A673 (cell line): ENCODE measurements around the gene PSMF1. TPM values are rescaled to one million over a fixed set of nuclear protein-coding genes. Genes with fewer than 3 reads are reported as not detected.

Experiments used
- BruUV-seq: library from RNA; stranded (reverse); fragments of 400-500 nt; replicated peaks from 2 replicates; lab custom pipeline; 2021; lab: Mats Ljungman, UMichigan
- CTCF ChIA-PET: fragments of 300-600 bp; sonication (Branson Sonifier 250); formaldehyde crosslinking; loops from one replicate; lab custom pipeline; 2022; ENCODE audit warnings: antibody characterized with exemption; lab: Charles Lee
- POLR2A ChIA-PET: fragments of 300-600 bp; sonication (Branson Sonifier 250); formaldehyde crosslinking; loops from one replicate; lab custom pipeline; 2022; ENCODE audit warnings: antibody characterized with exemption; ENCODE audit not compliant: low non-redundant PET; lab: Charles Lee
- DNase-seq: peaks from one replicate; pipeline ENCODE4 v3.0.0-alpha.2; 2015; ENCODE audit warnings: low spot score
- H3K27ac ChIP-seq: fragments of 200-600 bp; sonication (generic); 2 replicates; pipeline ENCODE4 v1.5.1; 2016; ENCODE audit warnings: mixed run types, low read depth, mild to moderate bottlenecking, mixed read lengths, antibody characterized with exemption, low read length; ENCODE audit not compliant: poor library complexity, severe bottlenecking
- H3K27me3 ChIP-seq: fragments of 200-600 bp; sonication (generic); replicated peaks from 2 replicates; pipeline ENCODE4 v1.6.1; 2017; ENCODE audit warnings: mixed run types, low read depth, mild to moderate bottlenecking, mixed read lengths, antibody characterized with exemption, low read length; ENCODE audit not compliant: insufficient read depth, poor library complexity
- H3K36me3 ChIP-seq: fragments of 200-600 bp; sonication (generic); 2 replicates; pipeline ENCODE4 v1.6.1; 2016; ENCODE audit warnings: mixed run types, mild to moderate bottlenecking, mixed read lengths, antibody characterized with exemption, low read length; ENCODE audit not compliant: insufficient read depth, poor library complexity, severe bottlenecking
- H3K4me1 ChIP-seq: fragments of 200-600 bp; sonication (generic); 2 replicates; pipeline ENCODE4 v1.6.1; 2017; ENCODE audit warnings: mixed run types, mild to moderate bottlenecking, mixed read lengths, antibody characterized with exemption, low read length; ENCODE audit not compliant: insufficient read depth, poor library complexity, severe bottlenecking
- H3K4me3 ChIP-seq: fragments of 200-600 bp; sonication (generic); 2 replicates; pipeline ENCODE4 v1.5.1; 2016; ENCODE audit warnings: low read depth, mixed run types, mild to moderate bottlenecking, mixed read lengths, low read length; ENCODE audit not compliant: poor library complexity, severe bottlenecking
- H3K9me3 ChIP-seq: fragments of 200-600 bp; sonication (generic); 2 replicates; pipeline ENCODE4 v1.6.1; 2016; ENCODE audit warnings: mixed run types, low read depth, mild to moderate bottlenecking, mixed read lengths, antibody characterized with exemption, low read length; ENCODE audit not compliant: poor library complexity, severe bottlenecking
- CTCF ChIP-seq: fragments of 300-800, 200-600 bp; sonication (generic); conservative IDR thresholded peaks from 2 replicates; pipeline ENCODE4 v1.5.1; 2017; ENCODE audit warnings: low read depth, mild to moderate bottlenecking, antibody characterized with exemption, low read length, moderate library complexity, mixed read lengths
- EZH2 ChIP-seq: fragments of 200-600 bp; sonication (generic); IDR thresholded peaks from 2 replicates; pipeline ENCODE4 v1.6.1; 2017; ENCODE audit warnings: borderline replicate concordance, low read depth, mild to moderate bottlenecking, mixed read lengths, antibody characterized with exemption, low read length; ENCODE audit not compliant: poor library complexity, severe bottlenecking
- intact Hi-C: fragments of 100-400 bp; cut with micrococcal nuclease; formaldehyde crosslinking; loops from one replicate; pipeline ENCODE4 v1.10.0; 2022; ENCODE audit not compliant: unreplicated experiment
- total RNA-seq: library from RNA; stranded (reverse); gene quantifications from 2 replicates; pipeline ENCODE4 v1.2.3, GENCODE V29; 2021

PSMF1 gene
- total RNA-seq, 1 experiment from 2014 or later = 130 TPM

GRCh38 chr20:1195226-1195625 lies 76.8 kb downstream of the PSMF1 start:
- no peak for DNase-seq
- TF ChIP-seq CTCF (no peak), EZH2 (no peak)
- Histone ChIP-seq H3K27me3 (no peaks in the 10 kb centered on the region), H3K36me3 (no peaks in the 10 kb centered on the region), H3K4me1 (no peaks in the 10 kb centered on the region), H3K4me3 (no peak overlapping the region), H3K27ac (no peak overlapping the region), H3K9me3 (no peaks in the 10 kb centered on the region)
- CTCF ChIA-PET = no interaction called here
- POLR2A ChIA-PET = no interaction called here
- no TSS peak for BruUV-seq
- intact Hi-C loops = no loop called here

GRCh38 chr20:1196634-1197033 lies 78.2 kb downstream of the PSMF1 start:
- BruUV-seq = no TSS peak
- Histone ChIP-seq H3K4me3 (no peak overlapping the region), H3K9me3 (no peaks in the 10 kb centered on the region), H3K27me3 (no peaks in the 10 kb centered on the region), H3K36me3 (no peaks in the 10 kb centered on the region), H3K27ac (no peak overlapping the region), H3K4me1 (no peaks in the 10 kb centered on the region)
- ChIA-PET CTCF (no interaction called here), POLR2A (no interaction called here)
- TF ChIP-seq CTCF (no peak), EZH2 (no peak)
- intact Hi-C loops = no loop called here
- DNase-seq = no peak

- Histone ChIP-seq H3K9me3 (no peaks in the 10 kb centered on the region), H3K27me3 (no peaks in the 10 kb centered on the region), H3K4me1 (no peaks in the 10 kb centered on the region), H3K36me3 (no peaks in the 10 kb centered on the region), H3K4me3 (no peak overlapping the region), H3K27ac (no peak overlapping the region)
- TF ChIP-seq EZH2 (no peak), CTCF (no peak)
- POLR2A ChIA-PET = no interaction called here
- BruUV-seq = no TSS peak
- CTCF ChIA-PET = no interaction called here
- no peak for DNase-seq
- intact Hi-C loops = no loop called here
Observed at GRCh38 chr20:1197801-1198200, 79.4 kb downstream of the PSMF1 start.
